ENCODE measurements around the gene ARMH1. TPM values are rescaled to one million over a fixed set of nuclear protein-coding genes. Genes with fewer than 3 reads are reported as not detected.
"Not testable (repeated sequence)": the region's sequence is repeated elsewhere in the genome, so short reads cannot be mapped to it uniquely, and the experiment has no call there.

The ARMH1 gene
- total RNA-seq, 4 donors from 2014 or later: 0.47 to 2.4 (median 1.2) TPM

DNA sequence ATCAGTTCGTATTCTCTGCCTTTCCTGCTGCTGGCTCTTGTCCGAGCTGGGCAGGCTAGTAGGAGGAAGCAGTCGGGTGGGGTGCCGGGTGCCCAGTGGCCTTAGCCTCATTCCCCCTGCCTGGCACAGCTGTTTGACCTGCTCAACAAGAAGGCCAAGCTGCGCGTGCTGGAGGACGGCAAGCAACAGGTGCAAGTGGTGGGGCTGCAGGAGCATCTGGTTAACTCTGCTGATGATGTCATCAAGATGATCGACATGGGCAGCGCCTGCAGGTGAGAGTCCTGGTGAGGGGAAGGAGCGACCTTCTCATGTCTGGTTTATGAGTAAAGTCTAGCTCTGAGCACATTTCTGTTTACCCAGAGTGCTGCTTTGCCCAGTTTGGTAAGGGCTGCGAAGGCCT lies 84.6 kb downstream of the ARMH1 start:
- ATAC-seq (ENCODE audit: low FRiP score) (no peak), DNase-seq (ENCODE audit: low spot score) (no peak)
- TF ChIP-seq CTCF (IDR thresholded peaks at IDR 0.05): no peak

GRCh38 chr1:44760876-44761275 lies 86.4 kb downstream of the ARMH1 start:
- DNase-seq (ENCODE audit: low spot score) (no peak), ATAC-seq (ENCODE audit: low FRiP score) (no peak)
- no peak for TF ChIP-seq CTCF (IDR thresholded peaks at IDR 0.05)

DNA sequence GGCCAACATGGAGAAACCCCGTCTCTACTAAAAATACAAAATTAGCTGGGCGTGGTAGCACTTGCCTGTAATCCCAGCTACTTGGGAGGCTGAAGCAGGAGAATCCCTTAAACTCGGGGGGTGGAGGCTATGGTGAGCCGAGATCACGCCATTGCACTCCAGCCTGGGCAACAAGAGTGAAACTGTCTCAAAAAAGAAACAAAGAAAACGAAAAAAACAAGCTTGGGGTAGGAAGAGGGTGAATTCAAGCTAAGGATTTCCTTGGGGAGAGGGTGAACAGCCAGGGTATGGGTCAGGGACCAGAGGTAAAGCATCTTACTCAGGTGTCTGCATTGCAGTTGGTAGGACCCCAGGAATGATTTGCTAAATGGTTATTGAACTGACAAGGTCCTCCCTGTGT lies 91.9 kb downstream of the ARMH1 start:
- ATAC-seq (ENCODE audit: low FRiP score); DNase-seq (ENCODE audit: low spot score): not testable (repeated sequence)

Small RNAs within 50 kb of the gene (small RNA-seq; reads per million reads assigned to genes)
- gene RNU5D-1: 0.64 reads per million
- gene RNU5F-1: 0.52 reads per million

Other genes with a start within 250 kb of the ARMH1 start
- 10 to 100 TPM in 3 of 4 donors, 1 to 10 TPM in 1; 7.6 to 14.0 (median 10.3) TPM for gene TMEM53, start 233 bp upstream of the ARMH1 start, total RNA-seq
- not detected for gene RNU5D-1, start 56.5 kb downstream of the ARMH1 start, total RNA-seq
- gene KIF2C, start 65.1 kb downstream of the ARMH1 start, total RNA-seq: 1 to 10 TPM in 2 of 4 donors, under 1 TPM in 2; 0.19 to 2.8 (median 0.93) TPM
- gene RPS8, start 100.8 kb downstream of the ARMH1 start, total RNA-seq: 1,000 to 10,000 TPM; 1,945 to 2,684 (median 2,276) TPM
- gene BEST4, start 113.5 kb downstream of the ARMH1 start, total RNA-seq: under 1 TPM in 1 of 4 donors, not detected in 3; 0.24 TPM
- gene PLK3, start 125.7 kb downstream of the ARMH1 start, total RNA-seq: 100 to 1,000 TPM in 1 of 4 donors, 10 to 100 TPM in 3; 27.6 to 156 (median 73.9) TPM
- gene DYNLT4, start 132.6 kb downstream of the ARMH1 start, total RNA-seq: 1 to 10 TPM in 1 of 4 donors, under 1 TPM in 1, not detected in 2; 0.65 to 6.3 TPM
- gene BTBD19, start 133.8 kb downstream of the ARMH1 start, total RNA-seq: 10 to 100 TPM in 2 of 4 donors, 1 to 10 TPM in 2; 7.5 to 29.8 (median 12.2) TPM
- under 1 TPM; 0.09 to 0.63 (median 0.43) TPM for gene PTCH2, start 168.5 kb downstream of the ARMH1 start, total RNA-seq

Data from omental fat pad (tissue), 4 donors.